ENCODE measurements around the gene NDRG4.
A peak's percentile ranks its signal among the peaks of the same experiment; 100 is the strongest.

NDRG4 gene

DNA sequence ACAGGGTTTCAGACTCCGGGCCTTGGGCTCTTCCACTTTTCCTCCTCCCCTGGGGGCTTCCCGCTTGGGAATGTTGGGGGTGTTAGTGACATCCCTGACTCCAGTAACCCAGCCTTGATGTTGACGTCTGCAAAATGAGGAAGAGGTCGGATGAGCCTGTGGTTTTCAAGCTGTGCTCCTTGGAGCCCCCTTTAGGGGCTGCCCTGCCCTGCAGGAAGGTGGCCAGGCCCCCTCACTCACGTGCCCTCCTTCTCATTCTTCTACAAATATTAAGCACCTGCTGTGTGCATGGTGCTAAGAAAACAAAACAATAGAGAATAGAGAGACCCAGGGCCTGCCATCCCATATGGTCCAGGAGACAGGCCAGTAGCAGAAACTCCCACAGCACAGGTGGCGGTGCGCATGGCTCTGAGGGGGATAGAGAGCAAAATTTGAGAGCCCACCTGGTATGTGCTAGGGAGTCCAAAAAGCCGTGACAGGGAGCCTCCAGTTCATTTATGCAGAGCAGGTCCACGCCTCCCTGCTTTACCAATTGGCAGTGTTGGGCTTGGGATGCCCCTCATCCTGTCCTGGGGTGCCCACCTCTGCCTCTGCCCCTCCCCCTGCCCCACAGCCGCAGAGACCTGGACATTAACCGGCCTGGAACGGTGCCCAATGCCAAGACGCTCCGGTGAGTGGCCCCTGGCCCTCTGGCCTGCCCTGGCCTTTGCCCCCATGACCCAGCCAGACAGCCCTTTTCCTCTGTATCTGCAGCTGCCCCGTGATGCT is 7.4 kb downstream of the NDRG4 start:
- Histone ChIP-seq H3K9ac (ENCODE audit: low read length) (no peak overlapping the region), H3K27ac (ENCODE audit: low read depth, low read length) (no peak overlapping the region), H3K36me3 (ENCODE audit: insufficient read depth, low read length) (no peaks in the 10 kb centered on the region), H3K27me3 (ENCODE audit: control insufficient read depth in 1 of 2, insufficient read depth in 2 of 2, low read length in 2 of 2) (peaks cover 6 to 9% of the 10 kb centered on the region in 2 donors), H3K4me1 (ENCODE audit: insufficient read depth, low read length) (no peaks in the 10 kb centered on the region), H3K9me3 (ENCODE audit: low read length) (no peaks in the 10 kb centered on the region), H3K4me3 (ENCODE audit: low read depth in 1 of 2, low read length in 2 of 2) (no peak overlapping the region)

DNA sequence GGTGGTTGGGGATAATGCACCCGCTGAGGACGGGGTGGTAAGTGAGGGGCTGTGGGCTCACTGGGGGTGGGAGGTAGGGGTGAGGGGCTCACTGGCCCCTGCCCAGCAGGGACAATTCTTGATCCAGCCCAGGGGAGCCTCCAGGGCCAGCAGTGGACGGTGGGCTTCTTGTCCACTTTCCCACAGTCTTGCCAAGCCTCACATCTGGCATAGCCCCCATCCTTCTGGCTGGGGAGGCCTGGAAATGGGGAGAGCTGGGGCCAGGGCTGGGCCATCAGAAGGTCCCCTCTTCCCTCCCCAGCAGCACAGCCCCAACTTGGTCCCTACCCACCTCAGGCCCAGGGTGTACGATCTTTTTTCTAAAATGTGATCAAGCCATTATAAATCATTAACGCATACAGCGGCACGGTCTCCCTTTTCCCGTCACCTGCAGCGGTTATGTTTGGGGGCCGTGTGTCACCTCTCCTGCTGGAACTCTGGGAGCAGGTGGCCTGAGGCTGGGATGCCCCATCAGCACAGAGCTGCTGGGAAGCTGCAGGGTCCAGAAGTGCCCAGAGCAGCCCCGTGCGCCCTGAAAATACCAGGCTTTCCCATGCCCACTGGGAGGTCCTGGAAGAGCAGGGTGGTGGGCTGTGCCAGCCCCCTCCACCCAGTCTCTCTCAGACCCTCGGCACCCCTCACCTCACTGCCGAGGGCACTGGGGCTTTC is 8.2 kb downstream of the NDRG4 start:
- Histone ChIP-seq H3K27me3 (ENCODE audit: control insufficient read depth in 1 of 2, insufficient read depth in 2 of 2, low read length in 2 of 2) (peaks cover 0 to 8% of the 10 kb centered on the region in 2 donors), H3K4me3 (ENCODE audit: low read depth in 1 of 2, low read length in 2 of 2) (no peak overlapping the region), H3K4me1 (ENCODE audit: insufficient read depth, low read length) (no peaks in the 10 kb centered on the region), H3K36me3 (ENCODE audit: insufficient read depth, low read length) (no peaks in the 10 kb centered on the region), H3K9me3 (ENCODE audit: low read length) (no peaks in the 10 kb centered on the region), H3K9ac (ENCODE audit: low read length) (no peak overlapping the region), H3K27ac (ENCODE audit: low read depth, low read length) (no peak overlapping the region)

DNA sequence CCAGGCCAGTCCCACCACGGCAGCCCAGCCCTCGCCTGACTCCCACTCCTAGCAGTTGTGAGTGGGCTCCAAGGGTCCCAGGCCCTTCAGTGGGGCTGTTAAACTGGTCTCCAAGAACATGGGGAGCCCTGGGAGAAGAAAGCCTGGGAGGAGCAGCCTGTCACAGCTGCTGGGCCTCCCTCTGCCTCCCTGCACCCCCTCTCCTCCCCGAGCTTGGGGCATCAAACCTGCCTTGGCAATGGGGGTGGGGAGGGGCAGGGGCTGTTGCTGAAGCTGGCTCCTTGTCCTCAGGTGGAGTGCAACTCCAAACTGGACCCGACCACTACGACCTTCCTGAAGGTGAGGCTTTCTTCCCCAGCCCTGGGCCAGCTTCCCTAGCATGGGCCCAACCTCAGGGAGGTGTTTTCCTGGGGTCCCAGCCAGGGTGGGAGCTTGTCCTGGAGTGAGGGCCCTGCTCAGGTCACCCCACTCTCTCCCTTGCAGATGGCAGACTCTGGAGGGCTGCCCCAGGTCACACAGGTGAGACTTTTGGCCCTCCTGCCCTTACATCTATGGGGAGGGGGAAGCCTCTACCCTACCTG is 8.8 kb downstream of the NDRG4 start:
- Histone ChIP-seq H3K27me3 (ENCODE audit: control insufficient read depth in 1 of 2, insufficient read depth in 2 of 2, low read length in 2 of 2) (peaks cover 0 to 8% of the 10 kb centered on the region in 2 donors), H3K36me3 (ENCODE audit: insufficient read depth, low read length) (no peaks in the 10 kb centered on the region), H3K4me3 (ENCODE audit: low read depth in 1 of 2, low read length in 2 of 2) (no peak overlapping the region), H3K9ac (ENCODE audit: low read length) (no peak overlapping the region), H3K4me1 (ENCODE audit: insufficient read depth, low read length) (no peaks in the 10 kb centered on the region), H3K27ac (ENCODE audit: low read depth, low read length) (no peak overlapping the region), H3K9me3 (ENCODE audit: low read length) (no peaks in the 10 kb centered on the region)

DNA sequence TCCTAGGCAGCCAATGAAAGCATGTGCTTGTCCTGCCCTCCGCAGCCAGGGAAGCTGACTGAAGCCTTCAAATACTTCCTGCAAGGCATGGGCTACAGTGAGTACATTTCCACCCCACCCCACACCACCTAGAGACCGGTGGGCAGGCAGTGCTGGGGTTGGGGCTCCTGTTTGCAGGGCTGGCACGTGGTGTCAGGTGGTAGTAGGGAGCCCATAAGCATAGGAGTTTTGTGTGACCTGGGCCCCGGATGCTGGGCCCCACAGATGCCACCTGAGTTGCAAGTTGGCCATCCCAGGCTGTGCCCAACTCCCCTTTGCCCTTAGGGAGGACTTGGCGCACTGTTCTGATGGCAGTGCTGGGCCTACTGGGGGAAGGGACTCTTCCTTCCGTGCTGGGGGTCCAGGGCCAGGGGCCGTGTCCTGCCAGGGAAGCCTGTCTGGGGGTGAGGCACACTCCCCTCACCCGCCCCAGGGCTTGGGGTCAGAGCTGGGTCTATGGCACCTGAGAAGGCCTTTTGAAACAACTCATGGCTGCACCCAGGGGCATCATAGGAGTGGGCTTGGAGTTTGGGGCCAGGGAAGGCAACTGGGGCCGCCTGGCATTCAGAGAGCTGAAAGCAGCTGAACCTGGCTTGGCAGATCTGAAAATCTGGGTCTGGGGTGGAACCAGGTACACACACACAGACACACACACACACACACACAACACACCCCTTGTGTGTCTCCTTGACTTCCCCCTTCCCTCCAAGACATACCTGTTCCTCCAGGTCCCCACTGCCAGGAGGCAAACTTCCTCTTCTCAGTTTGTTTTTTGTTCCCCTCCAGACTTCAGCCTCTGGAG is 9.5 kb downstream of the NDRG4 start:
- Histone ChIP-seq H3K9me3 (ENCODE audit: low read length) (no peaks in the 10 kb centered on the region), H3K36me3 (ENCODE audit: insufficient read depth, low read length) (no peaks in the 10 kb centered on the region), H3K27me3 (ENCODE audit: control insufficient read depth in 1 of 2, insufficient read depth in 2 of 2, low read length in 2 of 2) (peaks cover 0 to 8% of the 10 kb centered on the region in 2 donors), H3K27ac (ENCODE audit: low read depth, low read length) (no peak overlapping the region), H3K4me1 (ENCODE audit: insufficient read depth, low read length) (no peaks in the 10 kb centered on the region), H3K4me3 (ENCODE audit: low read depth in 1 of 2, low read length in 2 of 2) (no peak overlapping the region), H3K9ac (ENCODE audit: low read length) (no peak overlapping the region)

DNA sequence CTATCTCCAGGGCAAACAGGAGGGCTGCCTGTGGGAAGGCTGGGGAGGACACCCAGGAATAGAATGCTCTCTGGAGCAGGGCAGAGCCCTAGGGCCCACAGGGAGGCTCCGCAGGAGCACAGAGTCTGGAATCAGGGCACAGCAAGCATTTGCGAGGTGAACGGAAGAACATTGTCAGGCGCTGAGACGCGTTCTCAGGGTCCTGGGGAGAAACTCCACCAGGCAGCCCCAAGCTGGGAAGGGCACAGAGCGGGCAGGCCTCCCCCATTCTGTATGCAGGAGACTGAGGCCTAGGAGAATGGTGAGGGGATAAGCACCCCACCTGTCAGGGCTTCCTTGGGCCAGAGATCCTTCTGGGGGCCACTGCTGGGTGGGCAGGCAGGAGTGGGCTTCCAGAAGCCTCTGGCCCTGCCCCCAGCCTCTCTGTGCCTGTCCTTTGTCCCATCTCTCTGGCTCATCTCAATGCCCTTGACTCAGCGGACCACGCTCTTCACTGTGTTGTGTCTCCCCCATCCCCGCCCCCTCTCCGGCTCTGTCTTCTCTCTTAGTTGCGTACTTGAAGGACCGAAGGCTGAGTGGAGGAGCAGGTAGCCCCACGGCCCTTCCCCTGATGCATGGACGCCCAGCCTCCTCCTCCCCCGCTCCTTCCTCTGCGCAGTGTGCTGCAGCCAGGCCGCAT is 10.3 kb downstream of the NDRG4 start:
- Histone ChIP-seq H3K9ac (ENCODE audit: low read length) (no peak overlapping the region), H3K27me3 (ENCODE audit: control insufficient read depth in 1 of 2, insufficient read depth in 2 of 2, low read length in 2 of 2) (peaks cover 0 to 8% of the 10 kb centered on the region in 2 donors), H3K4me1 (ENCODE audit: insufficient read depth, low read length) (no peaks in the 10 kb centered on the region), H3K4me3 (ENCODE audit: low read depth in 1 of 2, low read length in 2 of 2) (no peak overlapping the region), H3K9me3 (ENCODE audit: low read length) (no peaks in the 10 kb centered on the region), H3K27ac (ENCODE audit: low read depth, low read length) (no peak overlapping the region), H3K36me3 (ENCODE audit: insufficient read depth, low read length) (no peaks in the 10 kb centered on the region)

DNA sequence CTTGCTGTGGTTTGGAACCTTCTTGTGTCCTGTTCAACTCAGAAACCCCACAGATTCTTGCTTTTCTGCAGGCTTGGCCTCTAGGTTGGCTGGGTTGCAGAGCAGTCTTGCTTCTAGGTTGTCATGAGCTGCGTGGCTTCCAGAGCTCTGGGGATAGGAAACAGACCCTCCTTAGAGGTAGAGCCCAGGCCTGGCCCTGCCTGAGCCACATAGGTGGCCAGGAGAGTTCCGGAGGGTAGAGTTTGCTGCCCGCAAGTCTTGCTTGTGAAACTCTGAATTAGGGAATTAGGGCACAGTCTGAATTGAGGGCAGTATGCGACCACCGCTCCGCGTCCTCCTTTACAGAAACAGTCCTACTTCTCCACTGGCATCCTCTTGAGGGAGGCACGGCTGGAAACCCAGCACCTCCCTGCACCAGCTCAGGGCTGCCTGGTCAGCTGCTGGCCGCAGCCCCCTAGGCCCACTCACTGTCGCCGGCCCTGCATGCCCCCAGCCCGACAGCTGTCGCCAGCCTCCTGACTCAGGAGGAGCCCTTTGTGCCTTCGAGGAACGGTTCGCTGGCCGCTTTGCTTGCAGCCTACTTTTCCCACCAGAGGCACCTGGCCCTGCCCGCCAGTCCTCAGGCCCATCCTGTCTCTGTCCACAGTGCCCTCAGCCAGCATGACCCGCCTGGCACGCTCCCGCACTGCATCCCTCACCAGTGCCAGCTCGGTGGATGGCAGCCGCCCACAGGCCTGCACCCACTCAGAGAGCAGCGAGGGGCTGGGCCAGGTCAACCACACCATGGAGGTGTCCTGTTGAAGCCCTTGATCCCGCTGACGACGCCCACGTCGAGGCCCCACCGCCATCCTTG is 11.1 kb downstream of the NDRG4 start:
- Histone ChIP-seq H3K9ac (ENCODE audit: low read length) (no peak overlapping the region), H3K9me3 (ENCODE audit: low read length) (no peaks in the 10 kb centered on the region), H3K27ac (ENCODE audit: low read depth, low read length) (no peak overlapping the region), H3K36me3 (ENCODE audit: insufficient read depth, low read length) (no peaks in the 10 kb centered on the region), H3K4me3 (ENCODE audit: low read depth in 1 of 2, low read length in 2 of 2) (no peak overlapping the region), H3K4me1 (ENCODE audit: insufficient read depth, low read length) (no peaks in the 10 kb centered on the region), H3K27me3 (ENCODE audit: control insufficient read depth in 1 of 2, insufficient read depth in 2 of 2, low read length in 2 of 2) (peaks cover 0 to 8% of the 10 kb centered on the region in 2 donors)

DNA sequence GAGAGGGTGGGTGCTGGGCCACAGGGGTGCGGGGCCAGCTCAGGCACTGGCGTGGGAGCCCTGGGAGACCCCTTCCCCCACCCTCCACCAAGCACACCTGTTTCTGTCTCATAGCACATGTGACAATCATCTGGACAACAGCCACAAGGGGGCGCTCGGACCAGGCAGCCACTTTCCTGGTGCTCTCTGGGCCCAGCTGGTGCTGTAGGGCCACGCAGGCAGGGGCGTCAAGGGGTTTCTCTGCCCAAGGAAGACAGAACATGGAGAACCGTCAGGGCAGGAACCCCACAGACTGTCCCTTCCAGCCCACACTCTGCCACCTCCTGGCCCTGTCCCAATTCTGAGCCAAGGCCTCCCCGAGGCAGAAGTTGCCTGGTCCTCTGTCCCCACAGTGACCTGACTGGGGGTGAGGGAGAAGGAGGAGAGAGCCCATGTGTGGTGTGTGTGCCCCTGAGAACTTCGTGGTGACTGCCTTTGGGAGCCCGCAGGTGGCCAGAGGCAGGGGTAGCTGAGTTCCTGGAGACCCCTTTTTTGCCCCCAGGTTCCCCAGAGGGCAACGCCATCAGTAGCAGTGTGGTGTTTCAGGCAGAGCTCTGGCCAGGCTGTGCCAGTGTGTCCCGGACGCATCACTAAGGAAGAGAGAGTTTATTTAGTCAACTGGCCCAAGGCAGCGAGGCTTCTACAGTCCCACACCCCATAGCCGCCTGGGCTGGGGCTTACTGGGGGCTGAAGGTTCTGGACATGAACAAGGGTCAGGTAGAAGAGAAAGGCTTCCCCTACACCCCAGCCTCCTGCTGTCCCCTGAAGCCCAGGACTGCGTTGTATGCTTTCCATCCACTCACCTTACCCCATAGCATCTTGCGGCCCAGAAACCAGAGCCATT is 12.2 kb downstream of the NDRG4 start:
- Histone ChIP-seq H3K27ac (ENCODE audit: low read depth, low read length) (no peak overlapping the region), H3K36me3 (ENCODE audit: insufficient read depth, low read length) (no peaks in the 10 kb centered on the region), H3K4me3 (ENCODE audit: low read depth in 1 of 2, low read length in 2 of 2) (no peak overlapping the region), H3K9ac (ENCODE audit: low read length) (no peak overlapping the region), H3K4me1 (ENCODE audit: insufficient read depth, low read length) (peaks cover 6% of the 10 kb centered on the region), H3K27me3 (ENCODE audit: control insufficient read depth in 1 of 2, insufficient read depth in 2 of 2, low read length in 2 of 2) (no peaks in the 10 kb centered on the region), H3K9me3 (ENCODE audit: low read length) (no peaks in the 10 kb centered on the region)

DNA sequence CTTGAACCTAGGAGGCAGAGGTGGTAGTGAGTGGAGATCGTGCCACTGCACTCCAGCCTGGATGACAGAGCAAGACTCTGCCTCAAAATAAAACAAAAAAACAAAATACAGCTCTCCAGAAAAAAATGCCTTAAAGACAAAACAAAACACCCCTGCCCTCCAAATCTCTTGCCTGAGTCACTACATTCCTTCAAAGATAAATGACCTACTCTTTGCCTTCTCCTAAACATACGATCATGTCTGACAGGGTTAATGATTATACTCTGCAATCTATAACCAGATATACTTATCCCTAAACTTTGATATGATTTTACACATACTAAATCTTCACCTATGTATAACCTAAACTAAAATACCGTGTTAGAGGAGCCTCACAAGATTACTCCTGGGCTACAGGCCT is 13.9 kb downstream of the NDRG4 start:
- Histone ChIP-seq H3K27ac (ENCODE audit: low read depth, low read length) (no peak overlapping the region), H3K4me3 (ENCODE audit: low read depth in 1 of 2, low read length in 2 of 2) (no peak overlapping the region), H3K4me1 (ENCODE audit: insufficient read depth, low read length) (peaks cover 6% of the 10 kb centered on the region), H3K9me3 (ENCODE audit: low read length) (no peaks in the 10 kb centered on the region), H3K9ac (ENCODE audit: low read length) (no peak overlapping the region), H3K27me3 (ENCODE audit: control insufficient read depth in 1 of 2, insufficient read depth in 2 of 2, low read length in 2 of 2) (no peaks in the 10 kb centered on the region), H3K36me3 (ENCODE audit: insufficient read depth, low read length) (peaks cover 13% of the 10 kb centered on the region)

DNA sequence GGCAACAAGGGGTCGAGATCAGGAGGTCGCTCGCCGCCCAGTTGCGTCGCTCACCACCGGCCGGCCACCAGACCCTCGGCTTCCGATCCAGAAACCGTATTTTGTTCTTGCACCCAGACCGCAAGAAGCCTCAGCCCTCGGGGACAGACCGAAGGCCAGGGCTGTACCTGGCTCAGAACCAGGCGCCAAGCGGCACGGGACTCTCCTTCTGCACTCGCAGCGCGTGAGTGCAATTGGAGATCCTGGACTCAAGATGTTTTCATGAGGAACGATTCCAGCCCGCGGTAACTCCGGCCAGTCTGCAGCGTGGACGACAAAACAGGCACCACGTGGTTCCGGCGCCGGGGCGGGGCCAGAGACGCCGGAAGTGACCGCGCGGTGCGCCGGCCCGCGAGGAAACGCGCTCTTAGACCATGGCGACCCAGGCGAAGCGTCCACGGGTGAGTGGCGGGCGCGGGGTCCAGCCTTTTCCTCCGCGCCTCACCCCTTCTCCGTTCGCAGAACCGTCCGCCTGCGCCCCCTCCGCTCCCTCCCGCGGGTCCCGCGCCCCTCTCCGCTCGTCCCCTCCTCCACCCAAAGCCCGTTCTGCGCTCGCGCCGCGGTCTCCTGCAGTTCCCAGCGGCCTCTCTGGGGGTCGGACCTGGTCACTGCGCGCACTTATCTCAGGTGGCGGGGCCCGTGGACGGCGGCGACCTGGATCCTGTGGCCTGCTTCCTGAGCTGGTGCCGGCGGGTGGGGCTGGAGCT is 15.4 kb downstream of the NDRG4 start, which contains the start of gene SETD6:
TSS of gene SETD6 (plus strand) at position 393 of the 746 bp plus-strand sequence. CDS start at position 414, 21 bp downstream.
- Histone ChIP-seq H3K4me3 (ENCODE audit: low read depth in 1 of 2, low read length in 2 of 2) (peak within 1 kb of the TSS; percentile 89 to 95), H3K27me3 (ENCODE audit: control insufficient read depth in 1 of 2, insufficient read depth in 2 of 2, low read length in 2 of 2) (no peaks in the 10 kb centered on the region), H3K4me1 (ENCODE audit: insufficient read depth, low read length) (peaks cover 6% of the 10 kb centered on the region), H3K36me3 (ENCODE audit: insufficient read depth, low read length) (peaks cover 27% of the 10 kb centered on the region), H3K27ac (ENCODE audit: low read depth, low read length) (peak within 1 kb of the TSS; percentile 87), H3K9ac (ENCODE audit: low read length) (peak within 1 kb of the TSS; percentile 11), H3K9me3 (ENCODE audit: low read length) (no peaks in the 10 kb centered on the region)

Data from muscle layer of colon (tissue), 2 donors.